Loucy (cell line): ENCODE results near the gene USP53.

ENCODE experiments used
- H2AFZ ChIP-seq: fragments of 200-600 bp; sonication (generic); 2 replicates; pipeline ENCODE4 v1.6.0; 2016; ENCODE audit warnings: antibody characterized with exemption, mild to moderate bottlenecking, low read length, moderate library complexity
- H3F3A ChIP-seq: fragments of 200-600 bp; 2 replicates; pipeline ENCODE4 v1.6.0; 2016; ENCODE audit warnings: antibody characterized with exemption, low read depth, mild to moderate bottlenecking
- H3K27me3 ChIP-seq: fragments of 200-600 bp; sonication (generic); 2 replicates; pipeline ENCODE4 v1.6.1; 2014; ENCODE audit warnings: low read length, mild to moderate bottlenecking; ENCODE audit not compliant: insufficient read depth, poor library complexity, severe bottlenecking
- H3K36me3 ChIP-seq: fragments of 200-600 bp; sonication (generic); 2 replicates; pipeline ENCODE4 v1.6.1; 2016; ENCODE audit warnings: low read length; ENCODE audit not compliant: insufficient read depth
- H3K4me1 ChIP-seq: fragments of 200-600 bp; sonication (generic); 2 replicates; pipeline ENCODE4 v1.5.1; 2014; ENCODE audit warnings: low read length, mild to moderate bottlenecking; ENCODE audit not compliant: insufficient read depth, poor library complexity, severe bottlenecking
- H3K4me2 ChIP-seq: fragments of 200-600 bp; sonication (generic); 2 replicates; pipeline ENCODE4 v1.6.0; 2014; ENCODE audit warnings: antibody characterized with exemption, low read length, low read depth, mild to moderate bottlenecking; ENCODE audit not compliant: poor library complexity, severe bottlenecking
- H3K4me3 ChIP-seq: fragments of 200-600 bp; sonication (generic); 2 replicates; pipeline ENCODE4 v1.5.1; 2014; ENCODE audit warnings: low read length, mild to moderate bottlenecking, mixed read lengths; ENCODE audit not compliant: poor library complexity, severe bottlenecking
- H3K79me2 ChIP-seq: fragments of 200-600 bp; sonication (generic); 2 replicates; pipeline ENCODE4 v1.6.1; 2014; ENCODE audit warnings: low read length; ENCODE audit not compliant: insufficient read depth
- H3K9ac ChIP-seq: fragments of 200-600 bp; sonication (generic); 2 replicates; pipeline ENCODE4 v1.6.0; 2014; ENCODE audit warnings: mild to moderate bottlenecking, low read depth, low read length, moderate library complexity; ENCODE audit not compliant: poor library complexity, severe bottlenecking
- H3K9me2 ChIP-seq: fragments of 200-600 bp; sonication (generic); replicated peaks from 2 replicates; pipeline ENCODE4 v1.6.1; 2016; ENCODE audit warnings: low read depth, low read length, mixed read lengths
- H3K9me3 ChIP-seq: fragments of 200-600 bp; sonication (generic); 2 replicates; pipeline ENCODE4 v1.6.1; 2014; ENCODE audit warnings: mild to moderate bottlenecking, antibody characterized with exemption, low read length, low read depth; ENCODE audit not compliant: insufficient read depth
- H4K20me1 ChIP-seq: fragments of 200-600 bp; sonication (generic); 2 replicates; pipeline ENCODE4 v1.6.0; 2014; ENCODE audit warnings: antibody characterized with exemption, low read length, mild to moderate bottlenecking; ENCODE audit not compliant: insufficient read depth, poor library complexity, severe bottlenecking
- EZH2phosphoT487 ChIP-seq: fragments of 200-600 bp; IDR thresholded peaks from 2 replicates; pipeline ENCODE4 v1.6.1; 2018; ENCODE audit warnings: antibody characterized with exemption, mild to moderate bottlenecking, moderate library complexity, borderline replicate concordance
- TF ChIP-seq, protein P1 (sequence below): fragments of 200-600 bp; sonication (generic); conservative IDR thresholded peaks from 2 replicates; pipeline ENCODE4 v1.5.1; 2014; ENCODE audit warnings: mild to moderate bottlenecking, antibody characterized with exemption, low read length

Gene USP53

GRCh38 chr4:119317990-119318389 lies 105.5 kb downstream of the USP53 start:
- H3K9ac ChIP-seq: no peak overlapping the region
- H3K27me3 ChIP-seq: no peaks in the 10 kb centered on the region
- no peaks in the 10 kb centered on the region for H3K4me1 ChIP-seq
- H3K4me2 ChIP-seq: no peak overlapping the region
- H3K79me2 ChIP-seq: no peaks in the 10 kb centered on the region
- no peaks in the 10 kb centered on the region for H3K36me3 ChIP-seq
- H3F3A ChIP-seq: no peaks in the 10 kb centered on the region
- no peak overlapping the region for H2AFZ ChIP-seq
- H4K20me1 ChIP-seq: no peaks in the 10 kb centered on the region
- no peak overlapping the region for H3K4me3 ChIP-seq
- TF ChIP-seq, protein P1, sequence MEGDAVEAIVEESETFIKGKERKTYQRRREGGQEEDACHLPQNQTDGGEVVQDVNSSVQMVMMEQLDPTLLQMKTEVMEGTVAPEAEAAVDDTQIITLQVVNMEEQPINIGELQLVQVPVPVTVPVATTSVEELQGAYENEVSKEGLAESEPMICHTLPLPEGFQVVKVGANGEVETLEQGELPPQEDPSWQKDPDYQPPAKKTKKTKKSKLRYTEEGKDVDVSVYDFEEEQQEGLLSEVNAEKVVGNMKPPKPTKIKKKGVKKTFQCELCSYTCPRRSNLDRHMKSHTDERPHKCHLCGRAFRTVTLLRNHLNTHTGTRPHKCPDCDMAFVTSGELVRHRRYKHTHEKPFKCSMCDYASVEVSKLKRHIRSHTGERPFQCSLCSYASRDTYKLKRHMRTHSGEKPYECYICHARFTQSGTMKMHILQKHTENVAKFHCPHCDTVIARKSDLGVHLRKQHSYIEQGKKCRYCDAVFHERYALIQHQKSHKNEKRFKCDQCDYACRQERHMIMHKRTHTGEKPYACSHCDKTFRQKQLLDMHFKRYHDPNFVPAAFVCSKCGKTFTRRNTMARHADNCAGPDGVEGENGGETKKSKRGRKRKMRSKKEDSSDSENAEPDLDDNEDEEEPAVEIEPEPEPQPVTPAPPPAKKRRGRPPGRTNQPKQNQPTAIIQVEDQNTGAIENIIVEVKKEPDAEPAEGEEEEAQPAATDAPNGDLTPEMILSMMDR: no peak
- TF ChIP-seq EZH2phosphoT487: no peak
- H3K9me3 ChIP-seq: no peaks in the 10 kb centered on the region
- H3K9me2 ChIP-seq: no peaks in the 10 kb centered on the region

- Histone ChIP-seq H3K9me3 (no peaks in the 10 kb centered on the region), H3F3A (no peaks in the 10 kb centered on the region), H4K20me1 (no peaks in the 10 kb centered on the region), H3K4me2 (no peak within 1 kb of the TSS), H3K36me3 (no peaks in the 10 kb centered on the region), H3K4me3 (no peak within 1 kb of the TSS), H3K4me1 (no peaks in the 10 kb centered on the region), H3K9ac (no peak within 1 kb of the TSS), H2AFZ (no peak within 1 kb of the TSS), H3K79me2 (no peaks in the 10 kb centered on the region), H3K9me2 (no peaks in the 10 kb centered on the region), H3K27me3 (no peaks in the 10 kb centered on the region)
- no peak for TF ChIP-seq EZH2phosphoT487
- TF ChIP-seq, protein P1: no peak
These were observed 109.6 kb downstream of the USP53 start, which contains the start of gene FABP2 for GRCh38 chr4:119321921-119322687. Gene FABP2 (minus strand): TSS chr4:119322138. CDS start chr4:119322102, 36 bp downstream.

GRCh38 chr4:119328695-119329094 lies 116.2 kb downstream of the USP53 start:
- H3F3A ChIP-seq: no peaks in the 10 kb centered on the region
- no peaks in the 10 kb centered on the region for H3K27me3 ChIP-seq
- H3K9me3 ChIP-seq: no peaks in the 10 kb centered on the region
- H2AFZ ChIP-seq: no peak overlapping the region
- H3K4me2 ChIP-seq: no peak overlapping the region
- TF ChIP-seq EZH2phosphoT487: no peak
- TF ChIP-seq, protein P1: no peak
- H3K36me3 ChIP-seq: no peaks in the 10 kb centered on the region
- no peaks in the 10 kb centered on the region for H3K79me2 ChIP-seq
- no peak overlapping the region for H3K4me3 ChIP-seq
- H3K4me1 ChIP-seq: no peaks in the 10 kb centered on the region
- H4K20me1 ChIP-seq: no peaks in the 10 kb centered on the region
- no peaks in the 10 kb centered on the region for H3K9me2 ChIP-seq
- no peak overlapping the region for H3K9ac ChIP-seq
